C4-2B (cell line): ENCODE results near the gene KDM3A.

Source experiments
- CTCF ChIP-seq: fragments of 450-650 bp; conservative IDR thresholded peaks from 2 replicates; pipeline ENCODE4 v1.5.1; 2017; ENCODE audit warnings: mild to moderate bottlenecking
- ZFX ChIP-seq: fragments of 450-650 bp; IDR thresholded peaks from 2 replicates; pipeline ENCODE4 v1.6.1; 2017

- no peak for TF ChIP-seq CTCF
- TF ChIP-seq ZFX, result no peak
These were observed 4.3 kb downstream of the KDM3A start for GRCh38 chr2:86445436-86445835.
